HG03460 (cell line): ENCODE results near the gene PRSS8.

Experiments
- ATAC-seq: cut with Tn5 transposase; IDR thresholded peaks from one replicate; pipeline ENCODE4 v1.9.1; 2021; ENCODE audit not compliant: unreplicated experiment

PRSS8 gene

DNA sequence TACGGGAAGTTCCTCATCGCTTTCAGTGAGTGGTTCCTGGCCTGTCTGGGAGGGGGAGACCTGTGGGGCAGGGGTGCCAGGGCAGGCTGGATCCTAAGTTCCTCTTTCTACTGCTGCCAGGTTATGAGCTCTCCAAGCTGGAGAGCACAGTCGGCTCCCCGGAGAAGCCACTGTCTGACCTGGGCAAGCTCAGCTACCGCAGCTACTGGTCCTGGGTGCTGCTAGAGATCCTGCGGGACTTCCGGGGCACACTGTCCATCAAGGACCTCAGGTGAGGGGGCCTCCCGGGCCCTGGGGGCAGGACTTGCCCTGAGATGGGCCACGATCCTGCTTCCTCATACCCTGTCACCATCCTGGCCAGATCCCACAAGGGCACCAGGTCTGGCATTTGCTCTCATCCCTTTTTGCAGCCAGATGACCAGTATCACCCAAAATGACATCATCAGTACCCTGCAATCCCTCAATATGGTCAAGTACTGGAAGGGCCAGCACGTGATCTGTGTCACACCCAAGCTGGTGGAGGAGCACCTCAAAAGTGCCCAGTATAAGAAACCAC is 5.1 kb downstream of the PRSS8 start:
- ATAC-seq = no peak

DNA sequence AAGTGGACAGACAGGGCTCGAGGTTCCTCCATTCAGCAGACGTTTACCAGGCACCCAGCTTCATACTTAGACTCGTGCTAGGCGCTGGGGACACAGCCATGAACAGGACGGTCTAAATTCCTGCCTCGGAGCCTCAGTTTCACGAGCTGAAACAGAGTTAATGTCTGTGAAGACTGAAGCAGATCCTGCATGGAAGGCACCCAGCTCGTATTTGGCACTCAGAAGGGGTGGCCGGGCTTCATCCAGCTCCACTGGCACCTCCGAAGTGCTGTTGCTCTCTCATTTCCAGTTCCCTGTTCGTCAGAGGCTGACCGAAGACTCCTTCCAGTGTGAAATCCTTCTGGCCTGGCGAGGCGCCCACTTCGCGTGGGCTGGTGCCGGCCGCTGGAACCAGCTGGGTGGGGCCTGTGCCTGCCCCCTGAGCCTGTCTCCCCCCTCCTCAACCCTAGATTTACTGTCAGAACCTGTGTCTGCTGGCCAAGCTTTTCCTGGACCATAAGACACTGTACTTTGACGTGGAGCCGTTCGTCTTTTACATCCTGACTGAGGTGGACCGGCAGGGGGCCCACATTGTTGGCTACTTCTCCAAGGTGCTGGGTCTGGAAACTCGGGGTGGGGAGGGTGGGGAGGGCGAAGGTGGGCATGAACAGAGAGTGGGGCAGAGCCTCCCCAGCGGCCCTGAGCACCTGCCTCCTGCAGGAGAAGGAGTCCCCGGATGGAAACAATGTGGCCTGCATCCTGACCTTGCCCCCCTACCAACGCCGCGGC is 5.8 kb downstream of the PRSS8 start:
- ATAC-seq = no peak

DNA sequence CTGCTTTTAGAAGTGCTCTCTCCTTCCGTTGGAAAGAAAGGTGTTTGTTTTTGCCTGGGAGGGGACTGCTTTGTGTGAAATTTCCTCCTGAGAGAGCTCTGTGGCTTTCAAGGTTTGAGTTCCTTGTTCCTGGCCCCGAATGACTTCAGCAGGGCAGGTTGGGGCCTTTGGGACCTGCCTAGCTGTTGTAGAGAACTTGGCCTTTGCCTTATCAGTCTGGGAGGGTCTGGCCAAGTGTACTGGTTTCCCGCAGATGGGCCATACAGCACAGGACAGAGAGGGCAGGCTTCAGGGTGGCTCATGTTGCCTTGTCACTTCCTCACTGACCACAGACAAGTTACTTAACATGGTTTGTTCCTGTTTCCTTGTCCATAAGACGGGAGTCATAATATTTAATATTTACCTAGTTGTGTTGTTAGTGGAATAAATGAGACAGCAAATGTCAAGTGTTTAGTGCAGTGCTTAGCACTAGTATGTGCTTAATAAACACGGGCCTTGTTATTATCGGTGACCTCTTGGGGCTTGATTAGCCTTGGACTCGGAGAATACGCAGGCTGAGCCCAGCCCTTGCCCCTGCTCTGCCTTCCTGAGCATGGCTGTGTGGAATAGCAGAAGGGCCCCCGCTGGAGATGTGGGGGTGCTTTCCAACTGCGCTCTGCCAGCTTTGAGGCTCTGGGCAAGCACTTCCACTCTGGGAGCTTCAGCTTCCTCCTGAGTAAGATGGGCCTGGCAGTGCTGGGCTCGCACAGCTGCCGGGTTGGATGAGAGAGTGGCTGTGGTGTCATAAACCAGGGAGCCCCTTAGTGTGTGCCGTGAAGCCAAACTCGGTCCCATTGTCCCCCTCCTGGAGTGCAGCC is 6.6 kb downstream of the PRSS8 start:
- ATAC-seq = no peak

DNA sequence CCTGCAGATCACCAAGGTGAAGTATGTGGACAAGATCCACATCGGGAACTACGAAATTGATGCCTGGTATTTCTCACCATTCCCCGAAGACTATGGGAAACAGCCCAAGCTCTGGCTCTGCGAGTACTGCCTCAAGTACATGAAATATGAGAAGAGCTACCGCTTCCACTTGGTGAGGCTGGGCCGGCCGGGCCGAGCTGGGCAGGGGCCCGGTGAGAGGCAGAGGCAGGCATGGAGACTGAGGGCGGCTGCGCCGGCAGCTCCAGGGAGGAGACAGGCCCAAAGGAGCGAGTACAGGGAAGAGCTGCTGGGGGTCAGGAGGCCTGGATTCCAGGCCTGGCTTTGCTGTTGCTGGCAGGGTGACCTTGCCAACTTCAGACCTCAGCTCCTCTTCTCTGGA is 8.3 kb downstream of the PRSS8 start:
- ATAC-seq = no peak

DNA sequence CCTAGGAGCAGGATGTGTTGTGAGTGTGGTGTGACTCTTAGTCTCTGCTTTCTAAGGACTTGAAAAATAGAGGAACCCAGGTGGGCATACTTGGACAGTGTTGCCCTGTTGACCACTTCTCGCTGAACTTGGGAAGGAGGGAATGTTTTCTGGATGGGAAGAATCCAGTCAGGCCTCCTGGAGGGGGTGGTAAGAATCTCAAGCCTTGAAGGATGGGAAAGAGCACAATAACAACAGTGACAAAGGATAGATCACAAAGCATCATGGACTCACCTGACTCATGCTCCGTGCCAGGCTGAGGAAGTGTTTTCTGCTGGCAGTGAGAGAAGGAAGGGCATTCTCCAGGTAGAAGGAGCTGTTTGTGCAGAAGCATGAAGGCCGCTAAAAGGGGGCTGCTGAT is 9.7 kb downstream of the PRSS8 start:
- ATAC-seq = no peak

DNA sequence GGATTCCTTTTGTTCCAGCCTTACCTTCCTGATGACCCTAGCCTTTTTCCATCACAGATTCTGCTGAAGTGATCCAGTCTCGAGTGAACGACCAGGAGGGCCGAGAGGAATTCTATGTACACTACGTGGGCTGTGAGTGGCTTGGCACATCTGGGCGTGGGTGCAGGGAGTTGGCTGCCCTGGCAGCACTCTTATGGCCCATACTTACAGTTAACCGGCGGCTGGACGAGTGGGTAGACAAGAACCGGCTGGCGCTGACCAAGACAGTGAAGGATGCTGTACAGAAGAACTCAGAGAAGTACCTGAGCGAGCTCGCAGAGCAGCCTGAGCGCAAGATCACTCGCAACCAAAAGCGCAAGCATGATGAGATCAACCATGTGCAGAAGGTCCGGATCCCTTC is 15.4 kb downstream of the PRSS8 start:
- no peak for ATAC-seq

DNA sequence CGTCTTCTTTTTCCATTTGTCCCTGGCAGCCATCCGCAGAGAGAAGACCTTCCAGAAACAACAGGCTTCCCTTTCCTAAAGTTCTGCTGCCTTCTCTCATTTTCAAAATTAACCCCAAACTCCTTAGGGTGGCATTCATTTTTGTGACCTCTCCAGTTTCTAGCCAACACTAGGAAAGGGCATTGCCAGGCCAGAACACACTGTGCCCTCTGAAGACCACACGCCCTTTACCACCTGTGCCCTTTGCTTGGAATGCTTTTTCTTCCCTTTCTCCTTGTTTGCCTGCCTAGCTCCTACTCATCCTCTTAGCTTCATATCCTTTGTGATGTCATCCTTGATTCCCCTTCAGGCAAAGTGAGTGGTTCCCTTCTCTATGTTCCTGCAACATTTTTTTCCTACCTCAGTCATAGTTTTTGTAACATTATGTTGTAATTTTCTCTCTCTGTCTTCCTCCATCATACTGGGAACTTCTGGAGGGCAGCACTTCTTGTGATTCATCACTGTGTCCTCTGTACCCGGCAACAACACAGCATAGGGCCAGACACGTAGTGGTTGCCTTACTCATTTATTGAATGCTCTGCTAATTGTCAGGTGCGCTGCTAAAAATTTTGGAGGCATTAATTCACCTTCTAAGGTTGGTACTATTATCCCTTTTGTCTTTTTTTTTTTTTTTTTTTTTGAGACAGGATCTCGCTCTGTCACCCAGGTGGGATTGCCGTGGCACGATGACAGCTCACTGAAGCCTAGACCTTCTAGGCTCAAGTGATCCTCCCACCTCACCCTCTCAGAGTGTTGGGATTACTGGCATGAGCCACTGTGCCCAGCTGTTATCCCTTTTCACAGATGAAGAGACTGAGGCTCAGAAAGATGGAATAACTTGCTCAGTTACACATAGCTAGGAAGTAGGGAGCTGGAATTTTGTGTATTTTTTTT is 17.0 kb downstream of the PRSS8 start:
- ATAC-seq = no peak

DNA sequence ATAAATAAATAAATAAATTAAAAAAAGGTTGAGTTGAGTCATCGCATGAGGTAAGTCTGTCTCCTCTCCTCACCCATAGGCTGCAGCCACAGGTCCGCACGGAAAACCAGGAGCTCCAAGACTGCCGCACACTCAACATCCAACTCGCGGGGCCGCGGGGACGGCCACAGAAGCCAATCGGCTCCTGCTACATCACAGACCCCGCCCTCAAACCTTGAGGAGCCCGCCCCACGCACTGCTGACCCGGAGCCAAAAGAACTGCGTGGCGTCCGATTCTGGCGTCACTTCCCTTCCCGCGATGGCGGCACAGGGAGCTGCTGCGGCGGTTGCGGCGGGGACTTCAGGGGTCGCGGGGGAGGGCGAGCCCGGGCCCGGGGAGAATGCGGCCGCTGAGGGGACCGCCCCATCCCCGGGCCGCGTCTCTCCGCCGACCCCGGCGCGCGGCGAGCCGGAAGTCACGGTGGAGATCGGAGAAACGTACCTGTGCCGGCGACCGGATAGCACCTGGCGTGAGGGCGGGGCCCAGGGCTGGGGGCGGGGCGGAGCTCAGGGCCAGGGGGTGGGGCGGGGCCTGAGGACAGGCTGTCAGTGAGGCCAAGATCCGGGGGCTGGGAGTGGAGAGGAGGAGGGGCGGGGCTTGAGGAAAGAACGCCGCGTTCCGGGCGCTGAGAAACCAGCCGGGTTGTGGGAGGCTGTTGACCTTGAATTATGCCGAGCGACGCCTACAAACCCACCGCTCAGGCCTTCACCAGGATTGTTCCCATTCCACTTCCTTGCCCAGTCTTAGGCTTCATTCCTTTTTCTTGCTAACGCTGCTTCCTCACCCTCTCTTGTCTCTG is 17.9 kb downstream of the PRSS8 start, which contains the start of gene KAT8:
Gene KAT8, plus strand, starts transcription at position 281 of the 839 bp plus-strand sequence. Its CDS starts 18 bp downstream, at position 299.
- peak; percentile 86 for ATAC-seq

DNA sequence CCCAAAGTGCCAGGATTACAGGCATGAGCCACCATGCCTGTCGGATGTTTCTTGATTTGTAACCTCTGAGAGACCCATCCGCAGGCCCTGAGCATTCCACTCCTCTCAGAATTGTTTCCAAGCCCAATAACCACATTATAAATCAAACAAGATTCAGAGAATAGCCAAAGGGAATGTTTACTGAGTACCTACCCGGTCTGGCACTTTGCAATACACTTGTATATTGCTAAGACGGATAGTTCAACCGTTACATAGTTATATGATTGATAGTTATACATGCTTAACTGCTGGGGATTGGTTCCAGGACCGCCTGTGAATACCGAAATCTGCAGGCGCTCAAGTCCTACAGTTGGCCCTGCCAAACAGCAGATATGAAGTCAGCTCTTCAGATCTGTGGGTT is 21.1 kb downstream of the PRSS8 start:
- no peak for ATAC-seq

DNA sequence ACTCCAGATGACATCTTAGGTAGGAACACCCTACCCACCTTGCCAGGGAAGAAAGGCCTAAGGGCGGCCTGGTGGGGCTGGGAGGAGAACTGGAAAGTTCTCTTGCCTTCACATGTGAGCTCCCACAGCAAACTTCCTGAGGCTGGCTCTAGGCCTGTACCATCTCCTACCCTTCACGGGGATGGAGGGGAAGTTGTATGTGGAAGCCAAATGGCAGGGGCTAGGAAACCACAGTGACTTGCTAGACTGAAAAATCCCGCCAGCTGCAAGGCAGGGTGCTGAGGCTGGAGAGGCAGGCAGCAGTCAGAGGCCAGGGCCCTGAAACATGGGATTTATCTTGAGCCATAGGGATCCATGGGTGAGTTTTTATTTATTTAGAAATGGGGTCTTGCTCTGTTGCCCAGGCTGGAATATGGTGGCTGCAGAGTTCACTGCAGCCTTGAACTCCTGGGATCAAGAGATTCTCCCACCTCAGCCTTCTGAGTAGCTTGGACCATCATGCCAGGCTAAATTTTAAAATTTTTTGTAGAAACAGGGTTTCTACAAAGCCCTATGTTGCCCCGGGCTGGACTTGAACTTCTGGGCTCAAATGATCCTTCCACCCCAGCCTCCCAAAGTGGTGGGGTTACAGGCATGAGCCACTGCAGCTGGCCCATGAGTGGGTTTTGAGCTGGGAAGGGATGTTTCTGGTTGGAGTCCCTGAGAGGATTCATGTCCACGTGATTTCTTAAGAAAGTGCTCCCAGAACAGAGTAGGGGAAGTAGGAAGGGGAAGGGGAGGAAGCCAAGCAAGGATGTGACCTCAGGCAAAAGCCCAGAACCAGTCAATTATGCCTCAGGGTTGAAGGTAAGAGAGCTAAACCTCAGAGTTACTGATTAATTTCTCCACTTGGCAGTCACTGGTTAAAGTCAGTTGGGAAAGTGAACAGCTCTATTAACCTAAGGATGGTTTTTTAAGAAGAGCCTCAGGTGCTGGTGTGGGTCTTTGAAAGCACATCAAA is 22.1 kb downstream of the PRSS8 start:
- no peak for ATAC-seq

DNA sequence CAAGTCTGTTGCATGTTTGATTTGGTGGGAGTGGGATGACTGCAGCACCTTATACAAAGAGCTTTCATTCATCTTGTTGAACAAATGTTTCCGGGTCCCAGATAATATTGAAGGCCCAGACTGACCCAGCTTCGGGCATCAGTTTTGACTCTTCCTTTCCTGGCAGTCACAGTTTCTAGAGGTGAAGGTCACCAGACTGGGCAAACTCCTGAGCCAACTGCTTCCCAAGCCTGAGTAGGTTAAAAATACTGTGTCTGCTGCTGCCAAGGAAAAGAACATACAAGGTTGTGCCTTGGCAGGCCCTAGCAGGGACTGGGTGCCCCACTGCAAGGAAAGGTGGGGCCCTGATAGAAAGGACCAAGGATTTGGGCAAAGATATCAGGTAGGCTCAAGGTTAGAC is 22.8 kb downstream of the PRSS8 start:
- no peak for ATAC-seq

DNA sequence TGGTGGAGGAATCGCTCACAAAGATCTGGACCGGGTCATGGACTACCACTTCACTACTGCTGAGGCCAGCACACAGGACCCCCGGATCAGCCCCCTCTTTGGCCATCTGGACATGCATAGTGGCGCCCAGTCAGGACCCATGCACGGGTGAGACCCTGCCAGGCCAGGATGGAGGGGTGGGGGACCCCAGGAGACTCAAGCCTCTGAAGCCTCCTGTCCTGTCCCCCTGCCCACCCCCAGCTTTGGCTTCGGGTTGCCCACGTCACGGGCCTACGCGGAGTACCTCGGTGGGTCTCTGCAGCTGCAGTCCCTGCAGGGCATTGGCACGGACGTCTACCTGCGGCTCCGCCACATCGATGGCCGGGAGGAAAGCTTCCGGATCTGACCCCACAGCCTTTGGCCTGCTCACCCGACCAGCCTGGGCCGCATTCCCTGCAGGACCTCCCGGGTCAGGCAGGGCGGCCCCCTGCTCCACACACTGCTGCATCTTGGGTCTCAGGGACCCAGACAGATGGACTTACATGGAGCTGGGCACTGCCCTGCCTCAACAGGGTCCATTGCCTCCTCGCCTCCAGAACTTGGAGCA is 23.6 kb downstream of the PRSS8 start:
- ATAC-seq = no peak

DNA sequence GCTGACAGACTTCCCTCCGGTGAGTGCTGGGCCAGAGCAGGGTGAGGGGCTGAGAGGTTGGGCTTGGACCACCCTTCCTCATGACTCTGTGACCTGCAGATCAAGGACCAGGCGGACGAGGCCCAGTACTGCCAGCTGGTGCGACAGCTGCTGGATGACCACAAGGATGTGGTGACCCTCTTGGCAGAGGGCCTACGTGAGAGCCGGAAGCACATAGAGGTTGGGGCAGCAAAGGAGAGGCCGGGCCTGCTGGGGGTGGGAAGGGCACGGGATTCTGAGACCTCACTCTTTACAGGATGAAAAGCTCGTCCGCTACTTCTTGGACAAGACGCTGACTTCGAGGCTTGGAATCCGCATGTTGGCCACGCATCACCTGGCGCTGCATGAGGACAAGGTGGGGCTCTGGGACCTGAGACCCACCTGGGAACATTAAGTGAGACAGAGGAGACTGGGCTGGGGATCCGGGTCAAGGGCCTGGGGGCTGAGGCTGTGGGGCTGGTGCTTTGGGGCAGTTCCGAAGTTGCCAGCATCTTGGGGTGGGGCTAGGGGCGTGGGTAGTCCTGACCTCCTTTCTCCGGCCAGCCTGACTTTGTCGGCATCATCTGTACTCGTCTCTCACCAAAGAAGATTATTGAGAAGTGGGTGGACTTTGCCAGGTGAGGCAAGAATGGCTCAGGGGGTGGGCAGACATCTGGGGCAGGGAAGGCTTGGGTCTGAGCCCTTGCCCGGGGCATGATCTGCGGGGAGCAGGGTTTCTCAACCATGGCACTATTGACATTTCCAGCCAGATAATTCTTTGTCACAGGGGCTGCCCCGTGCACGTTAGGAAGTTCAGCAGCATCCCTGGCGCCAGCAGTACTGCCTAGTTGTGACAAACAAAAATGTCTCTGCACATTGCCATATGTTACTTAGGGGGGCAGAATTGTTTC is 25.2 kb downstream of the PRSS8 start:
- ATAC-seq = no peak

DNA sequence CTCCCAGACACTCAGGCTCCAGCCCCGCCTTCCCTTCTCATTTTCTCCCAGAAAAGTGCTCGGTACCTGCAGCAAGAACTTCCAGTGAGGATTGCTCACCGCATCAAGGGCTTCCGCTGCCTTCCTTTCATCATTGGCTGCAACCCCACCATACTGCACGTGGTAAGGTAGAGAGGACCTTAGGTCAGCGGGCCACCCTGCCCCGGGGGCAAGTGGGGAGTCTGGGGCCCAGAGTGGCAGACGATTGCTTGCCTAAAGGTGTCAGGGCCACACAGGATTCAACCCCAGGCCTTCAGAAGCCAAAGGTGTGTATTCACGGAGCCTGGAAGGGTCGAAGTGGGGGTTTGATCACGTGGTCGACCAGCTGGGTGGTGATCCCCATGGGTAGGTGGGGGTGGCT is 25.9 kb downstream of the PRSS8 start:
- ATAC-seq = no peak

DNA sequence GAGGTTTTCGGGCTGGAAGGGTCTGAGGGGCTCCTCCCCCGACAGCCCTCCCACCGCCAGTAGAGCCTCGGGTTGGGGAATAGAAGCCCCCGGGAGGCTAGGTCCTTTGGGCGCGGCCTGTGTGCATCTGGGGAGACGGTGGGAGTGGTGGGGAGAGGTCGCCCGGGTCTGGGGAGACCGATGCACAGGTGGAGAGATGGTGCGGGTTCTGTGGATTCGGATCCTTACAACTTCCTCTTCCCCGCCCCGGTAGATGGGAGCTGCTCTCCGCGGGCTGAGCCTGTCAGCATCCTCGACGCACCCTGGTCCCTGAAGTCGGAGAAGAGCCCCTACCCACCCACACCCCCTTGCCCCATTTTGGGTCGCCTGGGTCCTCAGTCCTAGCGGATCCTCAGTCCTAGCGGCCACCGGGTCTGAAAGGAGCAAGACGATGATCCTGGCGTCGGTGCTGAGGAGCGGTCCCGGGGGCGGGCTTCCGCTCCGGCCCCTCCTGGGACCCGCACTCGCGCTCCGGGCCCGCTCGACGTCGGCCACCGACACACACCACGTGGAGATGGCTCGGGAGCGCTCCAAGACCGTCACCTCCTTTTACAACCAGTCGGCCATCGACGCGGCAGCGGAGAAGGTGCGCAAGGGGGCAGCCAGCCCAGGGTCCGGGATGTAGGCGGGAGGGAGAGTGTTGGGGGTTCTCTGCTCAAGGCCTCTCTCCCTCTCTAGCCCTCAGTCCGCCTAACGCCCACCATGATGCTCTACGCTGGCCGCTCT is 26.6 kb downstream of the PRSS8 start:
- no peak for ATAC-seq

DNA sequence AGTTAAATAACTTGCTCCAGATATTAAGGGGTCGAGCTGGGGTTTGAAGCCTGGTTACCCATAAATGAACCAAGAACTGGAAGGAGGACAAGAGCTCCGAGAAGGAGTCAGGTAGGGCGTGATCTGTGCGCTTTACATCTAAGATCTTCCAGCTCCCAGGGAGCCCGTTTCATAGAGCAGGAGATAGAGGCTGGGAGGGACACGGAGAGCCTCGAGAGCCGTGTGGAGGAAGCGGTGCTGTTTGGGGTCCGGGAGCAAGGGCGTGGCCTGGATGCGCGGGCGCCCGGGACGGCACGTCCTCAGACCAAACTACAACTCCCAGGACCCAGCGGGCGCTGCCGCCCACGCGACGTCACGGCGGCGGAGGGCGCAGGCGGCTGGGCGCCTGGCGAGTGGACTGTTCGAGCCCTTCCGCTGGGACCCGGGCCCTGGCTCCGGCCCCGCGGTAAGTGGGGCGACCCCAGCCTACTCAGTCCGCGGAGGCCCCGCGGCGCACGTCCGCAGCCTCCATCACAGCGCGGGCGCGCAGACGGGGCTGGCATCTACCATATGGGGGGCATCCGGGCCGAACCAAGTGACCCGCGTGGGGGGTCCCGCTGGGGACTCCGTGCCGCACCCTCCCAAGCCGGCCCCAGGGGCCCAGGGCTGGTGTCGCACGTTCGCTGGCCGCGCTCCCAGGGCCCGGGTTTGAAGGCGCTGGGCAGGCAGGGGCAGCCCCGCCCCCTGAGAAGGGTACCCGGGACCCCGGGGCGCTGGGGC is 27.3 kb downstream of the PRSS8 start, which contains the start of gene BCKDK:
Gene BCKDK, plus strand, starts transcription at position 352 of the 759 bp plus-strand sequence. CDS start 838 bp downstream, outside the sequence.
- ATAC-seq = peak; percentile 81
